Neural crest cell (in vitro differentiated cells): Measurements from ENCODE around the gene CARNS1. TPM values are rescaled to one million over a fixed set of nuclear protein-coding genes. Genes with fewer than 3 reads are reported as not detected.

Experiments used
- DNase-seq: peaks from one replicate; pipeline ENCODE4 v3.0.0; 2021; ENCODE audit warnings: low read depth, mixed read lengths, low spot score
- H3K27ac Mint-ChIP-seq: one replicate; pipeline ENCODE4 v1.8.0; 2021; ENCODE audit warnings: mild to moderate bottlenecking, mixed read lengths; ENCODE audit not compliant: unreplicated experiment
- H3K27me3 Mint-ChIP-seq: 2 replicates; pipeline ENCODE4 v1.8.0; 2021; ENCODE audit warnings: low read depth, mild to moderate bottlenecking, mixed read lengths
- H3K36me3 Mint-ChIP-seq: 2 replicates; pipeline ENCODE4 v1.8.0; 2021; ENCODE audit warnings: low read depth, mild to moderate bottlenecking, mixed read lengths
- H3K4me1 Mint-ChIP-seq: 2 replicates; pipeline ENCODE4 v1.8.0; 2021; ENCODE audit warnings: mixed read lengths
- H3K4me3 Mint-ChIP-seq: one replicate; pipeline ENCODE4 v1.8.0; 2021; ENCODE audit warnings: mild to moderate bottlenecking, mixed read lengths
- H3K9me3 Mint-ChIP-seq: 2 replicates; pipeline ENCODE4 v1.8.0; 2021; ENCODE audit warnings: mixed read lengths
- total RNA-seq: library from RNA; stranded (reverse); gene quantifications from 2 replicates; pipeline ENCODE4 v1.2.1, GENCODE V29; 2021
- TF ChIP-seq, protein P1 (sequence below): fragments of 200-600 bp; sonication (generic); conservative IDR thresholded peaks from 2 replicates; pipeline ENCODE4 v1.5.0; 2021; ENCODE audit warnings: antibody characterized with exemption, mild to moderate bottlenecking

CARNS1 gene
- total RNA-seq, 1 donor from 2014 or later: 0.12 TPM

DNA sequence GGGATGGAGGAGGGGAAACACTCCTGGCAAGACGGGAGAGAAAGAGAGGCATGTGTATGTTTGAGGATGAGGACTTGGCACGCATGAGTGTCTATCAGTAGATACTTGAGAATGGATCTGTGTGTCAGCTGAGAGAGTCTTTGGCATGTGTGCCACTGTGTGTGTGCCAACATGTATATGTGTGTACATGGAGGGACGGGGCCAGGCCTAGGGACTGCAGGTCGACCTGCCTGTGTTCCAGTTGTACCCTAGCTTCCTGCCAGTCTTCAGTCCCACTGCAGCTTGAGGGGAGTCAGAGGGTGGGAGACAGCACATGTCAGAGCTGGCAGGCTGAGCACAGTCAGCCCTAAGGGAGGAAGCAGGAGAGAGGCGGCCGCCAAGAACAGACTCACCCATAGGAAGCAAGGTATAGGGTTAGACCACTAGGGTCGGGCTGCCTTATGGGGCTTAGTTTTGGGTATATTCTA, 47.7 kb upstream of the CARNS1 start:
- Mint-ChIP-seq H3K27me3 (peaks cover 22% of the 10 kb centered on the region), H3K27ac (no peak overlapping the region), H3K36me3 (no peaks in the 10 kb centered on the region), H3K4me1 (peaks cover 22% of the 10 kb centered on the region), H3K9me3 (no peaks in the 10 kb centered on the region), H3K4me3 (peak overlapping the region; percentile 18)
- TF ChIP-seq, protein P1, sequence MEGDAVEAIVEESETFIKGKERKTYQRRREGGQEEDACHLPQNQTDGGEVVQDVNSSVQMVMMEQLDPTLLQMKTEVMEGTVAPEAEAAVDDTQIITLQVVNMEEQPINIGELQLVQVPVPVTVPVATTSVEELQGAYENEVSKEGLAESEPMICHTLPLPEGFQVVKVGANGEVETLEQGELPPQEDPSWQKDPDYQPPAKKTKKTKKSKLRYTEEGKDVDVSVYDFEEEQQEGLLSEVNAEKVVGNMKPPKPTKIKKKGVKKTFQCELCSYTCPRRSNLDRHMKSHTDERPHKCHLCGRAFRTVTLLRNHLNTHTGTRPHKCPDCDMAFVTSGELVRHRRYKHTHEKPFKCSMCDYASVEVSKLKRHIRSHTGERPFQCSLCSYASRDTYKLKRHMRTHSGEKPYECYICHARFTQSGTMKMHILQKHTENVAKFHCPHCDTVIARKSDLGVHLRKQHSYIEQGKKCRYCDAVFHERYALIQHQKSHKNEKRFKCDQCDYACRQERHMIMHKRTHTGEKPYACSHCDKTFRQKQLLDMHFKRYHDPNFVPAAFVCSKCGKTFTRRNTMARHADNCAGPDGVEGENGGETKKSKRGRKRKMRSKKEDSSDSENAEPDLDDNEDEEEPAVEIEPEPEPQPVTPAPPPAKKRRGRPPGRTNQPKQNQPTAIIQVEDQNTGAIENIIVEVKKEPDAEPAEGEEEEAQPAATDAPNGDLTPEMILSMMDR: no peak
- DNase-seq: no peak

DNA sequence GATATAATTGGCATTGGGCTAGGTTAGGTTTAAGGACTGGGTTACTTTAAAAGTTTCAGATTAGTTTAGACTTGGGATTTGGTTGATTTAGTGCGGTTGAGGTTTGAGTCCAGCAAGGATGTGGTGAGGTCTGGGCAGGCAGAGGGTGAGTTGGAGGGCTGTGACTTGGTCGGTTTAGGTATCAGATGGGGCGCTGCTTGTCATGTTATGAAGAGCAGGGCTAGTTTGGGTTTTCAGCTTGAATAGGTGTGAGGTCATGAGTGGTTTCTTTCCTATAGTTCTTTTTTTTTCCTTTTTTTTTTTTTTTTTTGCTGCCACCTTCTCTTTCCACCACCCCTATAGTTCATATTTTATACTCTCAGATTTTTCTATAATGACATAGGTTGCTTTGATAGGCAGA, 46.9 kb upstream of the CARNS1 start:
- peak overlapping the region; percentile 18 for H3K4me3 Mint-ChIP-seq
- TF ChIP-seq, protein P1: no peak

DNA sequence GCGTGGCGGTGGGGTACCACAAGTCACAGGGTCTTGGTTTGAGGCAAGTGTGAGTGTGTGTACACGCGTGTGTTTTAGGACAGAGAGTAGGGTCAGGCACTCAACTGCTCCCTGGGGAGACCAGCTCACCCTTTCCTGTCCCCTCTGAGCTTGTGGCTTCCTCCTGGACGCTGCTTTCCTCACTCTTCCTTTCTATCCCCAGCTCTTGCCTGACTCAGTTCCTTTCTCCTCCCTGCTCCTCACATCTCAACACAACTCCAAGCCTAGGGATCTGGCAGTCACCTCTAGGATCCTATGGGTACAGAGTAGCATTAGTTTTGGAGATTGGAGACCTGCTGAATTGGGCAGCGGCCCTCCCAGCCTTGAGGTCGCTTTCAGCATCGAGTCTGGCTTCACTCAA, 46.2 kb upstream of the CARNS1 start:
- no peak for DNase-seq
- peak overlapping the region; percentile 33 for H3K4me3 Mint-ChIP-seq
- H3K27ac Mint-ChIP-seq: no peak overlapping the region
- H3K27me3 Mint-ChIP-seq: peaks cover 26% of the 10 kb centered on the region
- no peaks in the 10 kb centered on the region for H3K9me3 Mint-ChIP-seq
- TF ChIP-seq, protein P1: no peak
- peaks cover 27% of the 10 kb centered on the region for H3K4me1 Mint-ChIP-seq
- H3K36me3 Mint-ChIP-seq: no peaks in the 10 kb centered on the region

More for the DNA sequence above, 46.9 kb upstream of the CARNS1 start:
- Mint-ChIP-seq H3K36me3 (no peaks in the 10 kb centered on the region), H3K27ac (no peak overlapping the region), H3K9me3 (no peaks in the 10 kb centered on the region), H3K4me1 (peaks cover 22% of the 10 kb centered on the region), H3K27me3 (peaks cover 22% of the 10 kb centered on the region)
- DNase-seq: no peak

DNA sequence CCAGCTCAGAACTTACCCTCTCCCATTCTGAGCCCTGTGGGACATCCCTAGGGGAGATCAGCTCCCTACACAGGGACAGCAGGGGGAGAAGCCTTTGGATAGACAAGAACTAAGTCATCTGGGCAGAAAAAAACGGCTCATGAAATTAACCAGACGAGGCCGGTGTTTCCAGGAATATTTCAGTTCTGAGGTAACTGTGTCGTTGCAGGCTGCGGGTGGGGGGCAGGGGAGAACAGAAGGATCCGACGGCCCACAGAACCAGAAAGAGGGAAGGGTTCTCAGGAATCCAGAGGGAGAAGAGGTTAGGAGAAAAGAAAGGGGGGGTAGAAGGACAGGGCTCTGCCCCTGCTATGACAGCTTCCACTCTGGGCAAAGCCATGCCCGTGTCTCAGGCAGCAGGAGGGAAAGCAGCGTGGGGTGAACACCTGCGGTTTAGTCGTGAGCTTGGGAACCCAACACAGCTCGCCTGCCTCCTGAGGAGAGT, 45.6 kb upstream of the CARNS1 start:
- no peaks in the 10 kb centered on the region for H3K9me3 Mint-ChIP-seq
- H3K27me3 Mint-ChIP-seq: peaks cover 32% of the 10 kb centered on the region
- peaks cover 31% of the 10 kb centered on the region for H3K4me1 Mint-ChIP-seq
- H3K27ac Mint-ChIP-seq: peak overlapping the region; percentile 27
- no peaks in the 10 kb centered on the region for H3K36me3 Mint-ChIP-seq
- no peak for DNase-seq
- peak overlapping the region; percentile 51 for H3K4me3 Mint-ChIP-seq
- TF ChIP-seq, protein P1: no peak

DNA sequence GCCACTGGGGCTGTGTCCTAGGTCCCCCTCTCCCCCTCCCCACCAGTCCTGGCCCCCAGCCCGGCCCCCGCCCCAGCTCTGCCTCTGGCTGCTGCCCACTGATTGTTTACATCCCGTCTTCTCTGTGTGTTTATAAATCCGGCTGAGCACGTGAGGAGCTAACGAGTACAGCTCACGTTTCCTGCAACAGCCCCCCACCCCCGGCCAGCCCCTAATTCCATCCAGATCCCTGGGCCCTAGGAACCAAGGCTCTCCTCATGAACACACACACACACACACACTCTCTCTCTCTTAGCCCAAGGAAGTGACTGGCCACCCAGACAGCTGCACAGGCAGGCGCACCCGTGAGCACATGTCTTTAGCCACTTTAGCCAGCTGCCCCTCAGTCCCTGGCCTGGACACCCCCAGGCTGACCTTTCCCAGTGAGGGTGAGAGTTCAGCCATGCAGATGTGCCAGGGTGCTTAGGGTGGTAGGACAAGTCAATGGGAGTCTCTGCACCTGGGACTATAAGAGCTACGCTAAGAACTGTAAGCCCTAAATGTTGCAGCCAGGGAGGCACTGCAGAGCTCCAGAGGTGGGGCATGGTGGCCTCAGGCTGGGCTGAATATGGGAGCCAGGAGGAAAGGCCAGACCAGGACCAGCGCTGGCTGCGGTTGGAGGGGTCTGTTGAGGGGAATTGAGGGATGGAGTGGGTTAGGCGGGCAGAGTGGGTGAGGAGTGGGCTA, 45.0 kb upstream of the CARNS1 start:
- H3K9me3 Mint-ChIP-seq: no peaks in the 10 kb centered on the region
- H3K27ac Mint-ChIP-seq: peak overlapping the region; percentile 43
- H3K4me3 Mint-ChIP-seq: peak overlapping the region; percentile 78
- no peaks in the 10 kb centered on the region for H3K36me3 Mint-ChIP-seq
- TF ChIP-seq, protein P1: no peak
- peaks cover 35% of the 10 kb centered on the region for H3K27me3 Mint-ChIP-seq
- H3K4me1 Mint-ChIP-seq: peaks cover 31% of the 10 kb centered on the region
- DNase-seq: no peak
